Neural cell (in vitro differentiated cells): ENCODE results near the gene CACNA1H. TPM values are rescaled to one million over a fixed set of nuclear protein-coding genes. Genes with fewer than 3 reads are reported as not detected.
"Not testable (repeated sequence)": the region's sequence is repeated elsewhere in the genome, so short reads cannot be mapped to it uniquely, and the experiment has no call there.

Experiments
- H2AFZ ChIP-seq: fragments of 200-600, 300-800 bp; sonication (generic), shearing (Covaris generic); 2 replicates; pipeline ENCODE4 v1.6.0; 2014; ENCODE audit warnings: low read depth, mild to moderate bottlenecking, antibody characterized with exemption, low read length, moderate library complexity
- H3F3A ChIP-seq: fragments of 200-600 bp; shearing (Covaris generic); 2 replicates; pipeline ENCODE4 v1.6.1; 2016; ENCODE audit warnings: mild to moderate bottlenecking, moderate library complexity, mixed read lengths, antibody characterized with exemption, low read length; ENCODE audit not compliant: insufficient read depth, poor library complexity, severe bottlenecking
- H3K27ac ChIP-seq: fragments of 200-600, 300-800 bp; sonication (generic), shearing (Covaris generic); 2 replicates; pipeline ENCODE4 v1.5.1; 2014; ENCODE audit warnings: mild to moderate bottlenecking, low read length, moderate library complexity
- H3K27me3 ChIP-seq: fragments of 300-800, 200-600 bp; sonication (generic), shearing (Covaris generic); 2 replicates; pipeline ENCODE4 v1.6.0; 2014; ENCODE audit warnings: mild to moderate bottlenecking, low read depth, low read length, moderate library complexity; ENCODE audit not compliant: insufficient read depth
- H3K36me3 ChIP-seq: fragments of 300-800, 200-600 bp; sonication (generic), shearing (Covaris generic); 2 replicates; pipeline ENCODE4 v1.5.1; 2014; ENCODE audit warnings: mild to moderate bottlenecking, antibody characterized with exemption, low read length, moderate library complexity; ENCODE audit not compliant: insufficient read depth
- H3K4me2 ChIP-seq: fragments of 300-800, 200-600 bp; sonication (generic), shearing (Covaris generic); 2 replicates; pipeline ENCODE4 v1.6.0; 2014; ENCODE audit warnings: mild to moderate bottlenecking, low read length
- H3K4me3 ChIP-seq: fragments of 300-800, 200-600 bp; sonication (generic), shearing (Covaris generic); 2 replicates; pipeline ENCODE4 v1.5.1; 2014; ENCODE audit warnings: mild to moderate bottlenecking, low read length, moderate library complexity
- H3K79me2 ChIP-seq: fragments of 200-600 bp; shearing (Covaris generic); replicated peaks from 2 replicates; pipeline ENCODE4 v1.6.0; 2014; ENCODE audit warnings: mild to moderate bottlenecking, low read length, moderate library complexity; ENCODE audit not compliant: insufficient read depth
- H3K9ac ChIP-seq: fragments of 300-800, 200-600 bp; sonication (generic), shearing (Covaris generic); 2 replicates; pipeline ENCODE4 v1.6.1; 2016; ENCODE audit warnings: mild to moderate bottlenecking, low read length, mixed read lengths
- H3K9me2 ChIP-seq: fragments of 200-600 bp; shearing (Covaris generic); 2 replicates; pipeline ENCODE4 v1.6.1; 2016; ENCODE audit warnings: mild to moderate bottlenecking, low read length, mixed read lengths; ENCODE audit not compliant: insufficient read depth
- H3K9me3 ChIP-seq: fragments of 200-600, 300-800 bp; sonication (generic), shearing (Covaris generic); 2 replicates; pipeline ENCODE4 v1.6.1; 2016; ENCODE audit warnings: mild to moderate bottlenecking, mixed run types, low read length, moderate library complexity, mixed read lengths
- H4K20me1 ChIP-seq: fragments of 200-600 bp; shearing (Covaris generic); 2 replicates; pipeline ENCODE4 v1.6.1; 2016; ENCODE audit warnings: mild to moderate bottlenecking, mixed run types; ENCODE audit not compliant: insufficient read depth
- EP300 ChIP-seq: fragments of 450-650 bp; conservative IDR thresholded peaks from 2 replicates; pipeline ENCODE4 v1.6.1; 2014; ENCODE audit warnings: antibody characterized with exemption, mild to moderate bottlenecking, moderate library complexity; ENCODE audit not compliant: poor library complexity, severe bottlenecking
- EZH2 ChIP-seq: fragments of 200-600, 300-800 bp; shearing (Covaris generic), sonication (generic); IDR thresholded peaks from 2 replicates; pipeline ENCODE4 v1.6.1; 2014; ENCODE audit warnings: antibody characterized with exemption, low read length, borderline replicate concordance, mild to moderate bottlenecking; ENCODE audit not compliant: insufficient read depth, poor library complexity, severe bottlenecking
- MXI1 ChIP-seq: fragments of 450-650 bp; conservative IDR thresholded peaks from 2 replicates; pipeline ENCODE4 v1.6.1; 2014; ENCODE audit warnings: antibody characterized with exemption, mild to moderate bottlenecking; ENCODE audit not compliant: poor library complexity, severe bottlenecking
- POLR2AphosphoS5 ChIP-seq: IDR thresholded peaks from 2 replicates; pipeline ENCODE4 v1.6.1; 2012
- RAD21 ChIP-seq: fragments of 450-650 bp; conservative IDR thresholded peaks from 2 replicates; pipeline ENCODE4 v1.6.1; 2014; ENCODE audit warnings: antibody characterized with exemption, mild to moderate bottlenecking, moderate library complexity
- SMC3 ChIP-seq: fragments of 450-650 bp; conservative IDR thresholded peaks from 2 replicates; pipeline ENCODE4 v1.6.1; 2014; ENCODE audit warnings: antibody characterized with exemption, mild to moderate bottlenecking, moderate library complexity; ENCODE audit not compliant: poor library complexity
- TAF1 ChIP-seq: IDR thresholded peaks from 2 replicates; pipeline ENCODE4 v1.6.1; 2012; ENCODE audit warnings: low read depth
- polyA plus RNA-seq: library from polyadenylated mRNA; depleted of rRNA; stranded (reverse); fragments of >200 nt; gene quantifications from 2 replicates; pipeline ENCODE4 v1.2.3, GENCODE V29; 2014
- TF ChIP-seq, protein P1 (sequence below): fragments of 450-650 bp; IDR thresholded peaks from 2 replicates; pipeline ENCODE4 v1.5.1; 2014; ENCODE audit warnings: antibody characterized with exemption, mild to moderate bottlenecking, moderate library complexity; ENCODE audit not compliant: poor library complexity, severe bottlenecking
- TF ChIP-seq, protein P2 (sequence below): IDR thresholded peaks from 2 replicates; pipeline ENCODE4 v1.6.1; 2012; ENCODE audit warnings: borderline replicate concordance

Gene CACNA1H
- polyA plus RNA-seq, 1 donor from 2014 or later = 27.7 TPM

DNA sequence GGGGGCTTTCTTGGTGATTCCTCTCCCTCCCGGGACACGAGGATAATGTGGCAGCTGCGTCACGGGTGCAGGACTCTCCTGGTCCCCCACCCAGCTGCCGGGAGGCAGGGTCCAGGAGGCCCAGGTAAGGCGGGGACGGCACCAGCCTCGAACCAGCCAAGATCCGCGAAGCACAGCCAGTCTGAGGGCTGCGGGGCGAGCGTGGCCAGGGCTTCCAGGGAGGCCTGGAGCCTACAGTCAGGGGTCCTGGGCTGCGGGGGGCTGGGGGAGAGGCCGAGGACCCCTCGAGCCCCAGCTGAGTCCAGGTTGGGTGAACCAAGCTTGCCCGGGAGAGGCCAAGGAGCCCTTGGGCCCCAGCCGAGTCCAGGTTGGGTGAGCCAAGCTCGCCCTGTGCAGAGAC, 112.9 kb downstream of the CACNA1H start:
- no peak overlapping the region for H2AFZ ChIP-seq
- no peaks in the 10 kb centered on the region for H3F3A ChIP-seq
- H3K9me3 ChIP-seq = no peaks in the 10 kb centered on the region
- TF ChIP-seq MXI1 (no peak), POLR2AphosphoS5 (no peak), RAD21 (no peak), EZH2 (no peak), TAF1 (no peak), EP300 (no peak), SMC3 (no peak)
- TF ChIP-seq, protein P1, sequence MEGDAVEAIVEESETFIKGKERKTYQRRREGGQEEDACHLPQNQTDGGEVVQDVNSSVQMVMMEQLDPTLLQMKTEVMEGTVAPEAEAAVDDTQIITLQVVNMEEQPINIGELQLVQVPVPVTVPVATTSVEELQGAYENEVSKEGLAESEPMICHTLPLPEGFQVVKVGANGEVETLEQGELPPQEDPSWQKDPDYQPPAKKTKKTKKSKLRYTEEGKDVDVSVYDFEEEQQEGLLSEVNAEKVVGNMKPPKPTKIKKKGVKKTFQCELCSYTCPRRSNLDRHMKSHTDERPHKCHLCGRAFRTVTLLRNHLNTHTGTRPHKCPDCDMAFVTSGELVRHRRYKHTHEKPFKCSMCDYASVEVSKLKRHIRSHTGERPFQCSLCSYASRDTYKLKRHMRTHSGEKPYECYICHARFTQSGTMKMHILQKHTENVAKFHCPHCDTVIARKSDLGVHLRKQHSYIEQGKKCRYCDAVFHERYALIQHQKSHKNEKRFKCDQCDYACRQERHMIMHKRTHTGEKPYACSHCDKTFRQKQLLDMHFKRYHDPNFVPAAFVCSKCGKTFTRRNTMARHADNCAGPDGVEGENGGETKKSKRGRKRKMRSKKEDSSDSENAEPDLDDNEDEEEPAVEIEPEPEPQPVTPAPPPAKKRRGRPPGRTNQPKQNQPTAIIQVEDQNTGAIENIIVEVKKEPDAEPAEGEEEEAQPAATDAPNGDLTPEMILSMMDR = no peak
- TF ChIP-seq, protein P2, sequence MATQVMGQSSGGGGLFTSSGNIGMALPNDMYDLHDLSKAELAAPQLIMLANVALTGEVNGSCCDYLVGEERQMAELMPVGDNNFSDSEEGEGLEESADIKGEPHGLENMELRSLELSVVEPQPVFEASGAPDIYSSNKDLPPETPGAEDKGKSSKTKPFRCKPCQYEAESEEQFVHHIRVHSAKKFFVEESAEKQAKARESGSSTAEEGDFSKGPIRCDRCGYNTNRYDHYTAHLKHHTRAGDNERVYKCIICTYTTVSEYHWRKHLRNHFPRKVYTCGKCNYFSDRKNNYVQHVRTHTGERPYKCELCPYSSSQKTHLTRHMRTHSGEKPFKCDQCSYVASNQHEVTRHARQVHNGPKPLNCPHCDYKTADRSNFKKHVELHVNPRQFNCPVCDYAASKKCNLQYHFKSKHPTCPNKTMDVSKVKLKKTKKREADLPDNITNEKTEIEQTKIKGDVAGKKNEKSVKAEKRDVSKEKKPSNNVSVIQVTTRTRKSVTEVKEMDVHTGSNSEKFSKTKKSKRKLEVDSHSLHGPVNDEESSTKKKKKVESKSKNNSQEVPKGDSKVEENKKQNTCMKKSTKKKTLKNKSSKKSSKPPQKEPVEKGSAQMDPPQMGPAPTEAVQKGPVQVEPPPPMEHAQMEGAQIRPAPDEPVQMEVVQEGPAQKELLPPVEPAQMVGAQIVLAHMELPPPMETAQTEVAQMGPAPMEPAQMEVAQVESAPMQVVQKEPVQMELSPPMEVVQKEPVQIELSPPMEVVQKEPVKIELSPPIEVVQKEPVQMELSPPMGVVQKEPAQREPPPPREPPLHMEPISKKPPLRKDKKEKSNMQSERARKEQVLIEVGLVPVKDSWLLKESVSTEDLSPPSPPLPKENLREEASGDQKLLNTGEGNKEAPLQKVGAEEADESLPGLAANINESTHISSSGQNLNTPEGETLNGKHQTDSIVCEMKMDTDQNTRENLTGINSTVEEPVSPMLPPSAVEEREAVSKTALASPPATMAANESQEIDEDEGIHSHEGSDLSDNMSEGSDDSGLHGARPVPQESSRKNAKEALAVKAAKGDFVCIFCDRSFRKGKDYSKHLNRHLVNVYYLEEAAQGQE = no peak
- H3K27me3 ChIP-seq = no peaks in the 10 kb centered on the region
- no peaks in the 10 kb centered on the region for H3K9me2 ChIP-seq
- no peak overlapping the region for H3K9ac ChIP-seq
- no peak overlapping the region for H3K27ac ChIP-seq
- no peaks in the 10 kb centered on the region for H3K79me2 ChIP-seq
- no peaks in the 10 kb centered on the region for H4K20me1 ChIP-seq
- H3K4me2 ChIP-seq = no peak overlapping the region
- H3K36me3 ChIP-seq = no peaks in the 10 kb centered on the region
- H3K4me3 ChIP-seq = no peak overlapping the region

DNA sequence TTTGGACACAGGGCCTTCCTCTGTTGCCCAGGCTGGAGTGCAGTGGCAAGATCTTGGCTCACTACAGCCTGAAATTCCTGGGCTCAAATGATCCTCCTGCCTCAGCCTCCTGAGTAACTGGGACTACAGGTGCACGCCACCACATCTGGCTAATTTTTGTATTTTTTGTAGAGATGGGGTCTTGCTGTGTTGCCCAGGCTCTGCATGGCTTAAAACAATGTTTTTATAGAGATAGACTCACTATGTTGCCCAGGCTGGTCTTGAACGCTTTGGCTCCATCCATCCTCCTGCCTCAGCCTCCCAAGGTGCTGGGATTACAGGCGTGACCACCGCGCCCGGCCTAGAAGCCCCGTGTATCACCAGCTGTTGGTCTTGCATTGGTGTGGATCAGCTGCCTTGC, 116.5 kb downstream of the CACNA1H start:
- H3K9ac ChIP-seq, H3K27ac ChIP-seq, H3K4me3 ChIP-seq, H3K79me2 ChIP-seq, H3K9me3 ChIP-seq, H3F3A ChIP-seq, H3K36me3 ChIP-seq, H3K4me2 ChIP-seq, H3K9me2 ChIP-seq, H3K27me3 ChIP-seq, H2AFZ ChIP-seq, H4K20me1 ChIP-seq: not testable (repeated sequence)

DNA sequence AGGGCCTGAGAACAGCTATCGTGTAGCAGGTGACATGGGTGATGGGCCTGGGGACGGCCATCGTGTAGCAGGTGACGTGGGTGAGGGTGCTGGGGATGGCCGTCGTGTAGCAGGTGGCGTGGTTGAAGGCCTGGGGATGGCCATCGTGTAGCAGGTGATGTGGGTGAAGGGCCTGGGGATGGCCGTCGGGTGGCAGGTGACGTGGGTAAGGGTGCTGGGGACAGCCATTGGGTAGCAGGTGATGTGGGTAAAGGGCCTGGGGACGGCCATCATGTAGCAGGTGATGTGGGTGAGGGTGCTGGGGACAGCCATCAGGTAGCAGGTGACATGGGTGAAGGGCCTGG, 118.4 kb downstream of the CACNA1H start:
- Histone ChIP-seq H3K9me2 (no peaks in the 10 kb centered on the region), H3K4me3 (no peak overlapping the region)

More for the DNA sequence above, 118.4 kb downstream of the CACNA1H start:
- Histone ChIP-seq H3K27ac (no peak overlapping the region), H3F3A (no peaks in the 10 kb centered on the region), H3K36me3 (no peaks in the 10 kb centered on the region), H3K27me3 (no peaks in the 10 kb centered on the region), H3K9me3 (no peaks in the 10 kb centered on the region), H3K79me2 (no peaks in the 10 kb centered on the region), H2AFZ (no peak overlapping the region), H3K9ac (no peak overlapping the region), H4K20me1 (no peaks in the 10 kb centered on the region), H3K4me2 (no peak overlapping the region)
- TF ChIP-seq, protein P2 = no peak
- TF ChIP-seq TAF1 (no peak), EP300 (no peak), RAD21 (no peak), SMC3 (no peak), POLR2AphosphoS5 (no peak), MXI1 (no peak), EZH2 (no peak)
- TF ChIP-seq, protein P1 = no peak
